Measurements from ENCODE around the gene DNER. TPM values are rescaled to one million over a fixed set of nuclear protein-coding genes. Genes with fewer than 3 reads are reported as not detected.

DNER gene
- total RNA-seq, 1 donor from 2014 or later, result not detected

- TF ChIP-seq CTCF (IDR thresholded peaks at IDR 0.05), result no peak
- Mint-ChIP-seq H3K4me1 (no peaks in the 10 kb centered on the region), H3K4me3 (no peak overlapping the region), H3K27ac (no peak overlapping the region), H3K9me3 (peaks cover 7% of the 10 kb centered on the region), H3K27me3 (no peaks in the 10 kb centered on the region), H3K36me3 (ENCODE audit: low read depth) (no peaks in the 10 kb centered on the region)
- ChIA-PET CTCF (no interaction called here), POLR2A (no interaction called here)
- intact Hi-C loops (cut with micrococcal nuclease), result no loop called here
- ATAC-seq (ENCODE audit: low read depth) (no peak), DNase-seq (no peak)
Observed at GRCh38 chr2:229530434-229530833, 183.9 kb downstream of the DNER start.

GRCh38 chr2:229528846-229529245 lies 185.5 kb downstream of the DNER start:
- H3K9me3 Mint-ChIP-seq, result peaks cover 7% of the 10 kb centered on the region
- DNase-seq, result no peak
- no peaks in the 10 kb centered on the region for H3K36me3 Mint-ChIP-seq (ENCODE audit: low read depth)
- ATAC-seq (ENCODE audit: low read depth), result no peak
- H3K27me3 Mint-ChIP-seq, result no peaks in the 10 kb centered on the region
- CTCF ChIA-PET, result no interaction called here
- no peak overlapping the region for H3K27ac Mint-ChIP-seq
- TF ChIP-seq CTCF (IDR thresholded peaks at IDR 0.05), result no peak
- POLR2A ChIA-PET, result no interaction called here
- intact Hi-C loops (cut with micrococcal nuclease), result no loop called here
- H3K4me3 Mint-ChIP-seq, result no peak overlapping the region
- no peaks in the 10 kb centered on the region for H3K4me1 Mint-ChIP-seq

- DNase-seq (no peak), ATAC-seq (ENCODE audit: low read depth) (no peak)
- Mint-ChIP-seq H3K36me3 (ENCODE audit: low read depth) (no peaks in the 10 kb centered on the region), H3K27me3 (no peaks in the 10 kb centered on the region), H3K4me1 (no peaks in the 10 kb centered on the region), H3K4me3 (no peak overlapping the region), H3K27ac (no peak overlapping the region), H3K9me3 (peaks cover 7% of the 10 kb centered on the region)
- CTCF ChIA-PET, result no interaction called here
- POLR2A ChIA-PET, result no interaction called here
- TF ChIP-seq CTCF (IDR thresholded peaks at IDR 0.05), result no peak
- intact Hi-C loops (cut with micrococcal nuclease), result no loop called here
Observed at GRCh38 chr2:229526951-229527350, 187.4 kb downstream of the DNER start.

- TF ChIP-seq CTCF (IDR thresholded peaks at IDR 0.05), result no peak
- Mint-ChIP-seq H3K27me3 (no peaks in the 10 kb centered on the region), H3K36me3 (ENCODE audit: low read depth) (no peaks in the 10 kb centered on the region), H3K4me3 (no peak overlapping the region), H3K9me3 (no peaks in the 10 kb centered on the region), H3K4me1 (no peaks in the 10 kb centered on the region), H3K27ac (no peak overlapping the region)
- POLR2A ChIA-PET, result no interaction called here
- DNase-seq (no peak), ATAC-seq (ENCODE audit: low read depth) (no peak)
- CTCF ChIA-PET, result no interaction called here
- intact Hi-C loops (cut with micrococcal nuclease), result no loop called here
Observed at GRCh38 chr2:229524799-229525198, 189.6 kb downstream of the DNER start.

- no peaks in the 10 kb centered on the region for H3K9me3 Mint-ChIP-seq
- no peaks in the 10 kb centered on the region for H3K4me1 Mint-ChIP-seq
- DNase-seq, result no peak
- no peak for ATAC-seq (ENCODE audit: low read depth)
- no peaks in the 10 kb centered on the region for H3K36me3 Mint-ChIP-seq (ENCODE audit: low read depth)
- no peak overlapping the region for H3K27ac Mint-ChIP-seq
- H3K4me3 Mint-ChIP-seq, result no peak overlapping the region
- intact Hi-C loops (cut with micrococcal nuclease), result no loop called here
- no peaks in the 10 kb centered on the region for H3K27me3 Mint-ChIP-seq
- TF ChIP-seq CTCF (IDR thresholded peaks at IDR 0.05), result no peak
- POLR2A ChIA-PET, result no interaction called here
- CTCF ChIA-PET, result no interaction called here
Observed at GRCh38 chr2:229523663-229524062, 190.7 kb downstream of the DNER start.
